Measurements from ENCODE around the gene FMOD.
A peak's percentile ranks its signal among the peaks of the same experiment; 100 is the strongest.
"Not testable (repeated sequence)": the region's sequence is repeated elsewhere in the genome, so short reads cannot be mapped to it uniquely, and the experiment has no call there.

The FMOD gene

DNA sequence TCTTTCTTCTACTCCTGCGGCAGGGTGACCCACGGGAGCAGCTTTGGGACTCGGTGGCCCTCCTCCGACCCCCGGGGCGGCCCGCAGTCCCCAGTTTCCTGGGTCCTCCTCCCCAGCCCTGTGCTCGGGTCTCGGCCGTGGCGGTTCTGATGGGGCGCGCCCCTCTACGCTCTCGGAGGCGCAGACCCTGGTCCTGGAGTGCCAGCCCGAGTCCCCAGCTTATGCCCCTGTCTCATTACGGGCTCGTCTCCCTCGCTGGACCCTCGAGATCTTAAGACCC lies 45.2 kb downstream of the FMOD start:
- no peak for DNase-seq (ENCODE audit: low spot score)

- DNase-seq (ENCODE audit: low spot score) = peak; percentile 92
These were observed 45.8 kb downstream of the FMOD start, which contains the start of gene BTG2 for GRCh38 chr1:203304919-203305808. BTG2 (plus strand) TSS chr1:203305519; CDS start chr1:203305607, 88 bp downstream.

- no peak for DNase-seq (ENCODE audit: low spot score)
These were observed 46.5 kb downstream of the FMOD start for GRCh38 chr1:203304391-203304918.

DNA sequence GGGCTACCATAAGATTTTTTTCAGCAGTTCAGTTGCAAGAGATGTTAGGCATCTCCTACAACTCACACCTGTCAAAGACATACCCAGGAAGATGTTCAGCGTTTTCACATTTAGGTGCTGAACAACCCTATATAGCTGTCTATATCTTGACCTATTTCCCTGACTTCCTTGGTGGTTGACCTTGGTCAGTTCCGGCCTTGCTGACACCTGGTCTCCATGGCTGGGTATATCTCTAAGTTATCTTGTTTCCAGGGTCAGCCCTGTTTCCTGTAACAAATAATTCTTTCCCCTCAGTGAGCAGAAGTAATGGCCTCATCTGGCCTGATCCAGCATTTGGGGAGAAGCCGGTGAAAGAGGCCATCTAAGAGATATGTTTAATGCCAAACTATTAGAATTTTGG lies 48.0 kb downstream of the FMOD start:
- DNase-seq (ENCODE audit: low spot score) = no peak

DNA sequence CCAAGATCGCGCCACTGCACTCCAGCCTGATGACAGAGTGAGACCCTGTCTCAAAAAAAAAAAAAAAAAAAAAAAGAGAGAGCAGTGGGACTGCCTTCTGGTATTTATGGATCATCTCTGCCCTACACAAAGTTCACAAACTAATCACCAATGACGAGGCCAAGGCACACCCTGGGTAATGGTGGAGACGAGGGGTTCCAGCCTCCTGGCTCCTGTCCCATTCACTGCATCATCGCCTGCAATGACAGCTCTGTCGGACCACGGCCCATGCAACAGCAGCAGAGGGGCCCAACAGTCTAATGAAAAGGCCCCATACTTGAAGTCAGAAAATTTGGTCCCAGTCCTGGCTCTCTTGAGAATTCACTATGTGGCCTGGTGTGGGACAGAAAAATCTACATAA lies 48.5 kb downstream of the FMOD start:
- DNase-seq (ENCODE audit: low spot score) = no peak

GRCh38 chr1:203301331-203301668 lies 49.6 kb downstream of the FMOD start:
- DNase-seq (ENCODE audit: low spot score) = no peak

GRCh38 chr1:203300441-203301330 lies 50.2 kb downstream of the FMOD start:
- no peak for DNase-seq (ENCODE audit: low spot score)

GRCh38 chr1:203299719-203300429 lies 51.0 kb downstream of the FMOD start:
- not testable (repeated sequence) for DNase-seq (ENCODE audit: low spot score)

DNA sequence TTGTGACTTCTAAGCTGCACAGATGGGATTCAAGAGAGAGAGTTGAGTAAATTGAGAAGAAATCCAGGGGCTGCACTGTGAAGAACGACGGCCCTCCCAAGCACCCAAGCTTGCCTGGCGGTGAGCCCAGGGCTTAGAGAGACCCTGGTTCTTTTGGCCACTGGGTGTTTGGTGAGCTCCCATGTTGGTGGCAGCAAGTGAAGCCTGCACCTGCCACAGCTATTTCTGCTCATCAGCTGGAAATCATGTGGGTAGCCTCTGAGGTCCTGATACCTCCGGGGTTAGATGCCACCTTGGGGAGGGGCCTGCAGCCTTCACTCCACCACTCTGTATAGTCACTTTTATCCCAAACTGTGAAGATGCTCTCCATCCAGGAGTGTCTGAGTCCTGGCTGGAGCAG lies 51.8 kb downstream of the FMOD start:
- DNase-seq (ENCODE audit: low spot score) = no peak

DNA sequence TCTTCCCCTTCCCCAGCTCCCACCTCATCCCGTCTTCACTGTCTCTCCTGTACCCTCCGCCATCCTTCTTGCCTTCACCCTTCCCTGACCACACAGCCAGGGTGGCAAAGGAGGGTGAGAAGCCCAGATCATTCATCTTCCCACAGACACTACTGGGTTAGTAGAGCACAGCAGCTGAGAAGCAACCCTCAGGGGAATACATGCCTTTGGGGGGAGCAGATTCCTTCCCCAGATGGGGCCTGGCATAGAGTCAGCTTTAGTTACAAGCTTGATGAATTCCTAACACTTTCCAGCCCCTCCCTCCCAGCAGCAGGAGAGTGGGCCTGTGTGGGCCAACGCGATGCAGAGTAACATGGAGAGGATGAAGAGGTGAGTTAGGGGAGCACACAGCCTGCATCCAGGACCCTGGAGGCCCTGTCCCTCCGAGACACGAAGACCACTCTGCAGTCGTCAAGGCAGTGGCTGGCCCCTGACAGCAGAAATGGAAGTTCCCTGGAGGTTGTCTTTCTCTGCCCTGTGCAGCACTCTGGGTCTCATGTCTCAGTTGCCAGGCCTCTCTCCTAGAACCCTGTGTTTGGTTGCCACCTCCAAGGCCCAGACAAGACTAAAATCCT lies 54.4 kb downstream of the FMOD start:
- no peak for DNase-seq (ENCODE audit: low spot score)

GRCh38 chr1:203295796-203296195 lies 55.1 kb downstream of the FMOD start:
- no peak for DNase-seq (ENCODE audit: low spot score)

DNA sequence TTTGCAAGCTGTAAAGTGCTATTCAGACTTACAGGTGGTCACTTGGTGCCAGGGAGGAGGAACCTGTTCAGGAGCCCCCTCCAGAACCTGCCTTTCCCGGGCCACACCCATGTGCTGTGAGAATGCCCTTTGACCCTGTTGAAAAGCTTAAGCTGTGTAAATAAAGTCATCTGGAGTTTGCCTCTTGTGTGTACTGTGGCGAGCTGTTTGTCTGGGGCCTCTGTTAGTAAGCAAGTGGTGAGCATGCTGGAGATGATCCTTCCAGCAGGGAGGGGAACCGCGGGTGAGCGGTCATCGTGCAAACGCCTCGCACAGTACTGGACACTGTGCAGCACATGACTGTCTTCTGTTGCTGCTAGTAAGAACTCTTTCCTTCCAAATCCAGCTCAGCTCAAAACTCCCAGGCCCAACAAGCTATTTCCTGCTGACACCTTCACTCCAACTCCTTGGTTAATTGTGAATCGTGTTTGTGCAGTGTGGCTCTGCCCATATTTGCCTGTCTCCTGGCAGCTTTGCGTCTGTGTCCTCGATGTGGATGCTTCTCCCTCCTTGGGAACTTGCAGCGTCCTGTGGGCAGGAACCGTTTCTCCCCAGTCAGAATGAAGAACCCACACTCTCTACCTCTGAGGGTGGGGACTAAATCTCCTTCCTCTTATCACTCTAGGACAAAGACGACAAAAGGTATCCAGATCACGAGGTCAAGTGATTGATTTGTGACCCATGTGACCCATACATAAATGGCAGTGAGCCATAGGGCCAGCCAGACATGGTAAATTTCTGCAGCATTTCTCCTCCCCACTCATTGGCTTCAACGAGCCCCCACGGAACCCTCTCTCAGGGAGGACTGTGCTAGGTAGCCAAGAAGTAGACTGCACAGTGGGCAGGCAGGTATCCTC lies 59.5 kb downstream of the FMOD start:
- no peak for DNase-seq (ENCODE audit: low spot score)
